ENCODE measurements around the gene ARHGAP26.

ARHGAP26 gene

DNA sequence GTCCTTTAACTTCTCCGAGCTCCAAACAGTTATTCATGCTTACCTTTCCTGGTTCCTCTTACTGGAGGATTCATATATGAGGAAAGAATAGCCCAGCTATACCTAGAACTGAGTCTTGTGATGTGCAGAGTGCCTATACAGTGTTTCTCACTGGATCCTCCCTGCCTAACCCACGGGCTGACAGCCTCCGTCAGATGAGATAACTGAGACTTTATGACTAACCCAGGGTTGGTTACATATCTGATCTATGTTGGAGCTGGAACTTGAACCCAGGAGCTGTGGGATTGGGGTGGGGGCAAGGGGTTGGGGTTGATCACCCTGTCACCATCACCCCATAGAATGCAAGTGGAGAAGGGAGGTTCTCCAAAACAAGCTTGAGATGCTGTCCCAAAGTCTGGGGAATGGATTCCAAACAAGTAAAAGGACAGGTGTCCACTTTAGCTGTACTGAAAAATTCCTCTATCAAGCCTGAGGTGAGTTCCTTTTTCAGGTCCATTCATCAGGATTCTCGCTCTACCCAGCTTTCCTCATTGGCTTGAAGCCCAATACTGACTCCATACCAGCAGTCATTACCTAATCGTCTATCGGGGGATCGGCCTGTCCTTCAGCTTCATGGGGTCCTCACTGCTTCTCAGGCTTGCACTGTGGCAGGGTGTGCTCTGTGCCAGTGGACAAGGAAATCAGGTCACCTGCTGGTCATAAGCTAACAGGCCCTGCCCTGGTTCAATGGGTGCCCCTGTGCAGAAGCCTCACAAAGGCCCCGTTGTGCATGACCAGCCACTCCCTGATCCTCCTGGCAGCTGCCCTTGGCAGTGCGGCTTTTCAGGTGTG, 100.6 kb downstream of the ARHGAP26 start:
- TF ChIP-seq, protein P1, sequence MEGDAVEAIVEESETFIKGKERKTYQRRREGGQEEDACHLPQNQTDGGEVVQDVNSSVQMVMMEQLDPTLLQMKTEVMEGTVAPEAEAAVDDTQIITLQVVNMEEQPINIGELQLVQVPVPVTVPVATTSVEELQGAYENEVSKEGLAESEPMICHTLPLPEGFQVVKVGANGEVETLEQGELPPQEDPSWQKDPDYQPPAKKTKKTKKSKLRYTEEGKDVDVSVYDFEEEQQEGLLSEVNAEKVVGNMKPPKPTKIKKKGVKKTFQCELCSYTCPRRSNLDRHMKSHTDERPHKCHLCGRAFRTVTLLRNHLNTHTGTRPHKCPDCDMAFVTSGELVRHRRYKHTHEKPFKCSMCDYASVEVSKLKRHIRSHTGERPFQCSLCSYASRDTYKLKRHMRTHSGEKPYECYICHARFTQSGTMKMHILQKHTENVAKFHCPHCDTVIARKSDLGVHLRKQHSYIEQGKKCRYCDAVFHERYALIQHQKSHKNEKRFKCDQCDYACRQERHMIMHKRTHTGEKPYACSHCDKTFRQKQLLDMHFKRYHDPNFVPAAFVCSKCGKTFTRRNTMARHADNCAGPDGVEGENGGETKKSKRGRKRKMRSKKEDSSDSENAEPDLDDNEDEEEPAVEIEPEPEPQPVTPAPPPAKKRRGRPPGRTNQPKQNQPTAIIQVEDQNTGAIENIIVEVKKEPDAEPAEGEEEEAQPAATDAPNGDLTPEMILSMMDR (conservative IDR thresholded peaks at IDR 0.05; ENCODE audit: low read depth): no peak
- peak; percentile 35 for DNase-seq (ENCODE audit: low spot score)
- ChIA-PET CTCF (interaction anchor here (0.6 to 2.7 kb wide), 5 partner anchors 10 to 158 kb away, joined by 3 to 13 read pairs (median 7); partner anchors contain the start of gene ARHGAP26), POLR2A (ENCODE audit: low non-redundant PET) (no interaction called here)
- H3K27ac ChIP-seq: peak overlapping the region; percentile 54

DNA sequence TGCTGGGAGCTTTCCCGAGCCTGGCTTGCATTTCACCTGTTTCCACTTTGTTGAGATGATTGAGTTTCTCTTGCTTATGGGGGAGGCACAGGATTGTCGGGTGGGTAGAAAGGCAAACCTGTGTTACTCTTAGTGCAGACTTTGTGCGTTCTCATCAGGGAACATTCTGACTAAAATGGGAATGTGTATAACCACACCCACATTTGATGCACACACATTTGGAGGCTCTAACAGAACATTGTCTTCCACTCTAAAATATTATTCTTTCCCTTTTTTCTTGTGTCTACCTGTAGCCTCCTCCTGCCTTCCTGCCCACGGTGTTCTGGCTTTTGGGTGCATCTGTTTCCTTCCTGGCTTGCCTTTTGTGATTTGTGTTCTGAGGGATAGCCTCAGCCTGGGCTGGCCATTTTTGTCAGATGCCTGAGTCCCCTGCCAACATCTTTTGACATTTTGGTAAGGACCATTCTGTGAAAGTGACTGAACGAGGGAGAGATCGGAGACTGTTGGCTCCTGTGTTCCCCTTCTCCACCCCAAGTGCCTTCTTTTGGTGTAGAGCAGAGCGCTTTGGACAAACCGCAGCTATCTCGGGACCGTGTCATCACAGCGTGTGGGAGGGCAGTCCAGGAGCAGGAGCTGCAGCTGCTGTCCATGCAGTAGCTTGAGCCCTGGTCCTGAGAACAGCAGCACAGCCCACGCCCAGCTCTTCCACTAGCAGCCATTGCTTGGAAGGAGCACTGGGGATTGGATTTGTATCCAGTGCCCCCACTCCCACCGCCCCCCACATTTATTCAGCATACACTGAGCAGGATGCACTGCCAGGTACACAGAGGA, 101.4 kb downstream of the ARHGAP26 start:
- POLR2A ChIA-PET (ENCODE audit: low non-redundant PET): no interaction called here

GRCh38 chr5:142872217-142872616, 102.0 kb downstream of the ARHGAP26 start:
- no peak for DNase-seq (ENCODE audit: low spot score)
- CTCF ChIA-PET: interaction anchor here (0.6 to 4.3 kb wide), 4 partner anchors 15 to 159 kb away, joined by 3 to 32 read pairs (median 18); no protein-coding TSS in a partner anchor
- TF ChIP-seq, protein P1 (conservative IDR thresholded peaks at IDR 0.05; ENCODE audit: low read depth): no peak
- POLR2A ChIA-PET (ENCODE audit: low non-redundant PET): no interaction called here
- peak overlapping the region; percentile 55; the same call in 1 of the 2 replicates for H3K27ac ChIP-seq

More for the DNA sequence above, 101.4 kb downstream of the ARHGAP26 start:
- peak overlapping the region; percentile 54 for H3K27ac ChIP-seq
- CTCF ChIA-PET: interaction anchor here (0.6 to 4.3 kb wide), 7 partner anchors 9 to 860 kb away, joined by 3 to 28 read pairs (median 7); no protein-coding TSS in a partner anchor
- TF ChIP-seq, protein P1 (conservative IDR thresholded peaks at IDR 0.05; ENCODE audit: low read depth): no peak
- DNase-seq (ENCODE audit: low spot score): no peak

GRCh38 chr5:142872795-142873194, 102.6 kb downstream of the ARHGAP26 start:
- H3K27ac ChIP-seq: peak overlapping the region; percentile 55
- CTCF ChIA-PET: interaction anchor here (2.0 to 4.3 kb wide), 3 partner anchors 14 to 160 kb away, joined by 7 to 32 read pairs (median 28); no protein-coding TSS in a partner anchor
- peak; percentile 81 for DNase-seq (ENCODE audit: low spot score)
- TF ChIP-seq, protein P1 (conservative IDR thresholded peaks at IDR 0.05; ENCODE audit: low read depth): no peak
- POLR2A ChIA-PET (ENCODE audit: low non-redundant PET): no interaction called here

DNA sequence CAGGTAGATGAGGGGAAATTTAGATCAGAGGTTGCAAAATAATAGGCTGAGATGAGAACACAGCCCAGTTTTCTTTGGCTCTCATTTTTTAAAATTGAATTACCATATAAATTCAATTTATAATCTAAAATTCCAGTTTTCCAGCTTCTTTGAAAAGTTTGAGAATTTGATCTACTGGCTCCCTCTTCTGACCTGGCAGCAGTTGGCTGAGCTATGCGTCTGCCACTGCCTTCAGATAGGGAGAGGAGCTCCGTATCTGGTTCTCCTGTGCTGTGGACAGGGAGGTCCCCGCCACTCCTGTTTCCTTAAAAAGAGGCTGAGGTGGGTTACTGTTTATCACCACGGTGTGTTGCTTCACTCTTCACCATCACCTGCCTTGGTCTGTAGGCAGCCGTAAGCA, 103.7 kb downstream of the ARHGAP26 start:
- POLR2A ChIA-PET (ENCODE audit: low non-redundant PET): interaction anchor here (0.6 kb wide), 1 partner anchor 510 kb away, joined by 3 read pairs; no protein-coding TSS in a partner anchor
- no peak for DNase-seq (ENCODE audit: low spot score)
- TF ChIP-seq, protein P1 (conservative IDR thresholded peaks at IDR 0.05; ENCODE audit: low read depth): no peak
- CTCF ChIA-PET: interaction anchor here (0.6 to 4.3 kb wide), 6 partner anchors 13 to 161 kb away, joined by 3 to 32 read pairs (median 8); no protein-coding TSS in a partner anchor
- peak overlapping the region; percentile 42; the same call in 1 of the 2 replicates for H3K27ac ChIP-seq

- H3K27ac ChIP-seq: peak overlapping the region; percentile 61
- TF ChIP-seq, protein P1 (conservative IDR thresholded peaks at IDR 0.05; ENCODE audit: low read depth): no peak
- CTCF ChIA-PET: interaction anchor here (1.0 to 4.3 kb wide), 6 partner anchors 13 to 161 kb away, joined by 3 to 32 read pairs (median 8); no protein-coding TSS in a partner anchor
- DNase-seq (ENCODE audit: low spot score): peak; percentile 68
- POLR2A ChIA-PET (ENCODE audit: low non-redundant PET): no interaction called here
Observed at GRCh38 chr5:142874540-142874939, 104.4 kb downstream of the ARHGAP26 start.
